Transverse colon (tissue), 4 donors: ENCODE measurements around the gene PKN1. TPM values are rescaled to one million over a fixed set of nuclear protein-coding genes. Genes with fewer than 3 reads are reported as not detected.

Experiments used
- DNase-seq: peaks from one replicate; pipeline ENCODE4 v3.0.0-alpha.2; 2019
- H3K27ac ChIP-seq, 4 donors: fragments of 200-600 bp; sonication (generic); 2 replicates each; pipeline ENCODE4 v1.5.1; 2016 to 2018; ENCODE audit warnings: inconsistent platforms in 4 of 4
- H3K27me3 ChIP-seq: fragments of 200-600 bp; sonication (generic); 2 replicates; pipeline ENCODE4 v1.5.1; 2017; ENCODE audit warnings: inconsistent platforms
- H3K36me3 ChIP-seq, 4 donors: fragments of 200-600 bp; sonication (generic); 2 replicates each; pipeline ENCODE4 v1.5.1; 2017 to 2019; ENCODE audit warnings: inconsistent platforms in 4 of 4
- H3K4me1 ChIP-seq, 4 donors: fragments of 200-600 bp; sonication (generic); 2 replicates each; pipeline ENCODE4 v1.5.1; 2017 to 2020; ENCODE audit warnings: inconsistent platforms in 4 of 4
- H3K4me3 ChIP-seq, 4 donors: fragments of 200-600 bp; sonication (generic); 1 replicate in 1 of 4; 2 replicates in 3 of 4; pipeline versions ENCODE4 v1.5.1 to v1.6.1; 2017 to 2019; ENCODE audit warnings: inconsistent platforms in 4 of 4
- H3K9me3 ChIP-seq, 2 donors: fragments of 200-600 bp; sonication (generic); 2 replicates each; pipeline ENCODE4 v1.5.1; 2017 to 2019; ENCODE audit warnings: inconsistent platforms in 2 of 2
- EP300 ChIP-seq: sonication (generic); formaldehyde crosslinking; IDR thresholded peaks from one replicate; pipeline ENCODE4 v1.6.1; 2017; ENCODE audit warnings: antibody characterized with exemption, low read depth
- POLR2A ChIP-seq: fragments of 450-650 bp; IDR thresholded peaks from one replicate; pipeline ENCODE4 v1.6.1; 2016; ENCODE audit warnings: antibody characterized with exemption, mild to moderate bottlenecking, moderate library complexity
- POLR2AphosphoS5 ChIP-seq, 3 donors: sonication (generic); formaldehyde crosslinking; IDR thresholded peaks; one replicate each; pipeline ENCODE4 v1.6.1; 2016; ENCODE audit warnings: antibody characterized with exemption in 3 of 3
- WGBS, 2 donors: methylation state at CpG; one replicate each; pipeline ENCODE4 v1.1.5; 2018; ENCODE audit warnings: low coverage in 1 of 2; 5-methylcytosine and 5-hydroxymethylcytosine counted together
- in situ Hi-C, 4 donors: fragments of 200-750 bp; cut with MboI; loops; one replicate each; pipeline versions ENCODE4 v1.15.0 to v1.15.1; 2017; ENCODE audit warnings: low sequenced_read_pairs in 3 of 4, low pct_ligation_motif_present in 1 of 4, low pct_unique_long_range_greater_than_20kb in 1 of 4
- intact Hi-C: fragments of 100-400 bp; cut with DNase I; formaldehyde crosslinking; loops from one replicate; pipeline ENCODE4 v1.15.1; 2023; ENCODE audit warnings: low total_unique reads
- total RNA-seq, 4 donors: library from RNA; depleted of rRNA; stranded (reverse); fragments of >200 nt; gene quantifications; one replicate each; pipeline ENCODE4 v1.1.0, GENCODE V29; 2016
- TF ChIP-seq, protein P1 (sequence below), 5 experiments: fragments of 200-600 bp in 3 of 5; fragments of 450-650 bp in 2 of 5; sonication (generic) in 3 of 5; IDR thresholded peaks; 1 replicate in 2 of 5; 2 replicates in 3 of 5; pipeline ENCODE4 v1.5.1; 2016 to 2017; ENCODE audit warnings: antibody characterized with exemption in 5 of 5, inconsistent platforms in 3 of 5, mild to moderate bottlenecking in 2 of 5, moderate library complexity in 1 of 5

PKN1 gene
- total RNA-seq, 4 donors from 2014 or later = 29.1 to 129 (median 55.0) TPM

- Histone ChIP-seq H3K4me1 (no peaks in the 10 kb centered on the region), H3K27me3 (no peaks in the 10 kb centered on the region), H3K9me3 (no peaks in the 10 kb centered on the region), H3K27ac (no peak overlapping the region), H3K4me3 (no peak overlapping the region), H3K36me3 (peaks cover 0 to 12% (median 3%) of the 10 kb centered on the region in 4 donors)
- intact Hi-C loops = no loop called here
- TF ChIP-seq, protein P1, sequence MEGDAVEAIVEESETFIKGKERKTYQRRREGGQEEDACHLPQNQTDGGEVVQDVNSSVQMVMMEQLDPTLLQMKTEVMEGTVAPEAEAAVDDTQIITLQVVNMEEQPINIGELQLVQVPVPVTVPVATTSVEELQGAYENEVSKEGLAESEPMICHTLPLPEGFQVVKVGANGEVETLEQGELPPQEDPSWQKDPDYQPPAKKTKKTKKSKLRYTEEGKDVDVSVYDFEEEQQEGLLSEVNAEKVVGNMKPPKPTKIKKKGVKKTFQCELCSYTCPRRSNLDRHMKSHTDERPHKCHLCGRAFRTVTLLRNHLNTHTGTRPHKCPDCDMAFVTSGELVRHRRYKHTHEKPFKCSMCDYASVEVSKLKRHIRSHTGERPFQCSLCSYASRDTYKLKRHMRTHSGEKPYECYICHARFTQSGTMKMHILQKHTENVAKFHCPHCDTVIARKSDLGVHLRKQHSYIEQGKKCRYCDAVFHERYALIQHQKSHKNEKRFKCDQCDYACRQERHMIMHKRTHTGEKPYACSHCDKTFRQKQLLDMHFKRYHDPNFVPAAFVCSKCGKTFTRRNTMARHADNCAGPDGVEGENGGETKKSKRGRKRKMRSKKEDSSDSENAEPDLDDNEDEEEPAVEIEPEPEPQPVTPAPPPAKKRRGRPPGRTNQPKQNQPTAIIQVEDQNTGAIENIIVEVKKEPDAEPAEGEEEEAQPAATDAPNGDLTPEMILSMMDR (IDR thresholded peaks at IDR 0.05) = no peak
- TF ChIP-seq POLR2AphosphoS5 (IDR thresholded peaks at IDR 0.05) (no peak), POLR2A (no peak), EP300 (no peak)
- no peak for DNase-seq
- WGBS, 2 donors = 95% methylated on average over 21 of the region's 21 CpGs; no CpG with 5 or more reads in 1 of the 2 donors
- in situ Hi-C loops = loop anchor here in 1 of 4 donors (25.0 kb wide), 1 partner anchor 276 kb away; no protein-coding TSS in a partner anchor
Measured at GRCh38 chr19:14463747-14464146, 30.6 kb downstream of the PKN1 start.

DNA sequence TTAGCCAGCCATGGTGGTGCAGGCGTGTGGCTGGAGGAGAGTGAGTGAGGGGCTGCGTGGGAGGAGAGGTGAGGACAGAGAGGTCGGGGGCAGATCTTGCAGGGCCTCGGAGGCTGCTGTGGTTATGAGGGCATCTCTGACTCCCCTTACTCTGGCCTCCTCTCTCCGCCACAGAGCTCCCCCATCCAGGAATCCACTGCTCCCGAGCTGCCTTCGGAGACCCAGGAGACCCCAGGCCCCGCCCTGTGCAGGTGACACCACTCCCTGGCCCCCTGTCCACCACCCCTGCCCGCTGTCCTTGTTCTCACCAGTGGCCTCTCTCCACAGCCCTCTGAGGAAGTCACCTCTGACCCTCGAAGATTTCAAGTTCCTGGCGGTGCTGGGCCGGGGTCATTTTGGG is 34.3 kb downstream of the PKN1 start:
- TF ChIP-seq, protein P1 (IDR thresholded peaks at IDR 0.05) = no peak
- no peak for TF ChIP-seq EP300
- no peak for TF ChIP-seq POLR2A
- TF ChIP-seq POLR2AphosphoS5 (IDR thresholded peaks at IDR 0.05) = no peak
- Histone ChIP-seq H3K4me3 (no peak overlapping the region), H3K9me3 (no peaks in the 10 kb centered on the region), H3K4me1 (peaks cover 6 to 8% (median 6%) of the 10 kb centered on the region in 4 donors), H3K27ac (no peak overlapping the region), H3K27me3 (peaks cover 2% of the 10 kb centered on the region), H3K36me3 (peaks cover 0 to 12% (median 3%) of the 10 kb centered on the region in 4 donors)
- 70 to 91% methylated on average over 2 to 12 of the region's 12 CpGs for WGBS, 2 donors
- in situ Hi-C loops (loop anchor here in 1 of 4 donors (25.0 kb wide), 1 partner anchor 280 kb away; no protein-coding TSS in a partner anchor), intact Hi-C loops (no loop called here)
- no peak for DNase-seq

DNA sequence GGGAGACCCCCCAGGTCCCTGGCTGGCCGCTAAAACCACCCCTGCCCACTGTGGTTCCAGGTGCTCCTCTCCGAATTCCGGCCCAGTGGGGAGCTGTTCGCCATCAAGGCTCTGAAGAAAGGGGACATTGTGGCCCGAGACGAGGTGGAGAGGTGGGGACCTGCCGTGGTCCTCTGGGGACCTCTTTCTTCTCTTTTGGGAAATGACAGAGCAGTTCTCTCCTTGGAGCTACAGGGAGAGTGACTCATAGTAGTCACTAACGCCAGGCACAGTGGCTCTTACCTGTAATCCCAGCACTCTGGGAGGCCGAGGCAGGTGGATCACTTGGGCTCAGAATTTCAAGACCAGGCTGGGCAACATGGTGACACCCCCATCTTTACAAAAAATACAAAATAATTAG is 34.7 kb downstream of the PKN1 start:
- TF ChIP-seq EP300 (no peak), POLR2A (no peak), POLR2AphosphoS5 (IDR thresholded peaks at IDR 0.05) (no peak)
- TF ChIP-seq, protein P1 (IDR thresholded peaks at IDR 0.05) = no peak
- in situ Hi-C loops (loop anchor here in 1 of 4 donors (25.0 kb wide), 1 partner anchor 281 kb away; no protein-coding TSS in a partner anchor), intact Hi-C loops (no loop called here)
- H3K27ac ChIP-seq = no peak overlapping the region
- no peak overlapping the region for H3K4me3 ChIP-seq
- H3K36me3 ChIP-seq = peaks cover 0 to 12% (median 3%) of the 10 kb centered on the region in 4 donors
- H3K4me1 ChIP-seq = peaks cover 9 to 12% (median 10%) of the 10 kb centered on the region in 4 donors
- H3K9me3 ChIP-seq = no peaks in the 10 kb centered on the region
- peaks cover 6% of the 10 kb centered on the region for H3K27me3 ChIP-seq
- 76 to 100% methylated on average over 4 to 9 of the region's 9 CpGs for WGBS, 2 donors
- DNase-seq = no peak

DNA sequence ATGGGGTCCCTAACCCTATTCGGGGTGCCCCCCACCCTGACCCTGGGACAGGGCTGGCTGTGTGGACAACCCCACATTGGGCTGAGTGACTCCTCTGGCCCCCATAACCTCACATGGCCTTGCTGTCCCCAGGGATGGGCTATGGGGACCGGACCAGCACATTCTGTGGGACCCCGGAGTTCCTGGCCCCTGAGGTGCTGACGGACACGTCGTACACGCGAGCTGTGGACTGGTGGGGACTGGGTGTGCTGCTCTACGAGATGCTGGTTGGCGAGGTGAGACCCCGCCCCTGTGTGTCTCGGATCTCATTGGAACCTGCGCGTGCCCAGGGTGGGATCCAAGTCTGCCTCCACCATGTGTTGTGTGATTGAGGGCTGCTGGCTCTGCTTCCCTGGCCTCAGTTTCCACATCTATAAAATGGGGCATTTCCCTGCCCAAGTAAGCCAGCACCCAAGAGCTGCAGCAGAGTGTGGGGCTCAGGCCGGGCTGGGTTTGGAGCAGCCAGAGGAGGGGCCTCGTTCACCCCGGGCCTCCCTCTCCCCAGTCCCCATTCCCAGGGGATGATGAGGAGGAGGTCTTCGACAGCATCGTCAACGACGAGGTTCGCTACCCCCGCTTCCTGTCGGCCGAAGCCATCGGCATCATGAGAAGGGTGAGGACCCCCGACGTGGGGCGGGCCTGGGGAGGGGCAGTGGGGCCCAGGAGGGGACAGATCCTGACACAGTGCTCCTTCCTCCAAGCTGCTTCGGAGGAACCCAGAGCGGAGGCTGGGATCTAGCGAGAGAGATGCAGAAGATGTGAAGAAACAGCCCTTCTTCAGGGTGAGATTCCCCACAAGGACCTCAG is 37.1 kb downstream of the PKN1 start:
- Histone ChIP-seq H3K4me1 (peaks cover 14 to 32% (median 26%) of the 10 kb centered on the region in 4 donors), H3K27me3 (peaks cover 29% of the 10 kb centered on the region), H3K27ac (no peak overlapping the region), H3K9me3 (no peaks in the 10 kb centered on the region), H3K4me3 (no peak overlapping the region), H3K36me3 (peaks cover 0 to 3% (median 0%) of the 10 kb centered on the region in 4 donors)
- in situ Hi-C loops (loop anchor here in 1 of 4 donors (25.0 kb wide), 1 partner anchor 283 kb away; no protein-coding TSS in a partner anchor), intact Hi-C loops (loop anchor here (10.0 kb wide), 1 partner anchor 325 kb away; no protein-coding TSS in a partner anchor)
- DNase-seq = no peak
- TF ChIP-seq EP300 (no peak), POLR2A (no peak), POLR2AphosphoS5 (IDR thresholded peaks at IDR 0.05) (no peak)
- TF ChIP-seq, protein P1 (IDR thresholded peaks at IDR 0.05) = no peak
- WGBS, 2 donors = 90 to 100% methylated on average over 1 to 31 of the region's 32 CpGs
